ENCODE data around the gene PRKAA1.
"Not testable (repeated sequence)": the region's sequence is repeated elsewhere in the genome, so short reads cannot be mapped to it uniquely, and the experiment has no call there.

Gene PRKAA1

DNA sequence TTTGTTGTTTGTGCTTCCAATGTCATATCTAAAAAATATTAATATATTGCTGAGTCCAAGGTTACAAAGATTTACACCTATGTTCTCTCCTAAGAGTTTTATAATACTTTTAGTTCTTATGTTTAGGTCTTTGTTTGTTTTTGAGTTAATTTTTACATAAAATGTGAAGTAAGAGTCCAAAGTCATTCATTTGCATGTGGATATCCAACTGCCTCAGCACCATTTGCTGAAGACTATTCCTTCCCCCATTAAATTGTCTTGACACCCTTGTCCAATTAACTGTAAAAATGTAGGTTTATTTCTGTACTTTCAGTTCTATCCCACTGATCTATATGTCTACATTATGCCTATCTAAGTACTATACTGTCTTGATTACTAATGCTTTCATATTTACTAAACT lies 78.1 kb downstream of the PRKAA1 start:
- DNase-seq: no peak

DNA sequence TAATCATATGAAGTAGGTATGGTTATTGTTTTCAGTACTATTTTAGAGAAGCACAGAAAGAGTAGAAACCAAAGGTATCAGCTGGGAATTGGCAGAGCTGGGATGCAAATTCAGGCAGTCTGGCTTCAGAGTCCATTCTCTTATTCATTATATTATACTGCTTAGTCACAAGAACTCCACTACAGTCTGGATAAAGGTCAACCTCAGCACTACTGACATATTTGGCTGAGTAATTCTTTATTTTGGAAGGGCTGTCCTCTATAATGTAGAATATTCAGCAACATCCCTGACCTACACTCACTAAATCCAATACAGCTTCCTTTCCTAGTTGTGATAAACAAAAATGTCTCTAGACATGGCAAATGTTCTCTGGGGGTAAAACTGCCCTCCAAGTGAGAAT lies 80.9 kb downstream of the PRKAA1 start:
- no peak for DNase-seq

DNA sequence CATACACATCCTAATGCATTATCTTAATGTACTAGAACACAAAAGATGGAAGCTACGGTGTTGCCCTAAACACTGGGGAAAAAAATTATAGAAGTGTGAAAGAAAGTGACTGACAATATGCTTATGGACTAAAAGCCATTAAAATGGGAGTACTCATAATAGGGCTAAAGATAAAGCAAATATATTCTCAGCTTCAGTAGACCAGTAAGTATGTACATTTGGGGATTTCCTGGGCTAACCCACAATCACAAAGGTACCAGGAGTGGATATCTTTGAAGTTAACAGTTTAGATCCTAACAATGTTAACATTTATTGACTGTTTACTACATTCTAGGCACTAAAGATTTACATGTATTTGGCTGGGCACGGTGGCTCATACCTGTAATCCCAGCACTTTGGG lies 81.6 kb downstream of the PRKAA1 start:
- no peak for DNase-seq

DNA sequence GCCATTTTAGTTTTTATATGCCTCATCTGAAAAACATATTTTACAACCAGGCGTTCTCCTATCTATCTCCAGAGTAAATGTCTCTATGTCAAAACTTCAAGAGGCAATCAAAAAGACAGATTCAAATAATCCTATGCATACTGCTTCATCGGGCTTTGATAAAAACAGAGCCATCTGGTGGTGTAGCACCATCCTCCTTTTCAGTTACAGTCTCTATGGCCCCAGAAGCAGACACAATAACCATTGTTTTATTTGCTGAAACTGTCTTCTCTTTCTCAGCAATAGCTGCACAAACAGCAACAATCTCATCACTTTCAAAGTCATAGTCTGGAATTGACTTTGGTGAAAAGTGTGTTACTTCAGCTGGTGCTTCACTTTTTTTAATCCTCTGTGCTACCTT lies 82.2 kb downstream of the PRKAA1 start:
- peak; percentile 5 for DNase-seq

DNA sequence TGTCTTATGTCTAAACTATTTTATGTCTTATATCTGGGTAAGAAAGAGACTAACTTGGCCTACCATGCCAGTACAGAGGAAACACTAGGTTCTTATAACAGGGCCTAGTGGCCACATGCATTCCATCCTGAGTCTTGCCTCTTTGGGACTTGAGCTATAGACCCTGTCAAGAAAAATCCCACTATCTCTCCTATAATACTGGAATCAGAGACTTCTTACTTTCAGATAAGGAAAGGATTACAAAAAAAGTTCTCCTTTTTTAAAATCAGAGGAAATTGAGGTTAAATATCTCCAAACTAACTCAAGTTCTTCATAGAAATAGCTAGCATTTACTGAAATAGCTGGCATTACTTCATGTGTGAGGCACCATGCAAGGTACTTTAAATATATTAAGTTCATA lies 84.2 kb downstream of the PRKAA1 start:
- no peak for DNase-seq

DNA sequence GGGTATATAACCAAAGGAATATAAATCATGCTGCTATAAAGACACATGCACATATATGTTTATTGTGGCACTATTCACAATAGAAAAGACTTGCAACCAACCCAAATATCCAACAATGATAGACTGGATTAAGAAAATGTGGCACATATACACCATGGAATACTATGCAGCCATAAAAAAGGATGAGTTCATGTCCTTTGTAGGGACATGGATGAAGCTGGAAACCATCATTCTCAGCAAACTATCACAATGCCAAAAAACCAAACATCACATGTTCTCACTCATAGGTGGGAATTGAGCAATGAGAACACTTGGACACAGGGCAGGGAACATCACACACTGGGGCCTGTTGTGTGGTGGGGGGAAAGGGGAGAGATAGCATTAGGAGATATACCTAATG lies 87.6 kb downstream of the PRKAA1 start:
- DNase-seq: not testable (repeated sequence)
